ENCODE data around the gene CYB5R3.

Gene CYB5R3

GRCh38 chr22:42649246-42650099 is at the start of gene CYB5R3:
TSS of gene CYB5R3 (minus strand) at chr22:42649392. CDS start at chr22:42649315, 77 bp downstream.
- peak; percentile 44 for DNase-seq

DNA sequence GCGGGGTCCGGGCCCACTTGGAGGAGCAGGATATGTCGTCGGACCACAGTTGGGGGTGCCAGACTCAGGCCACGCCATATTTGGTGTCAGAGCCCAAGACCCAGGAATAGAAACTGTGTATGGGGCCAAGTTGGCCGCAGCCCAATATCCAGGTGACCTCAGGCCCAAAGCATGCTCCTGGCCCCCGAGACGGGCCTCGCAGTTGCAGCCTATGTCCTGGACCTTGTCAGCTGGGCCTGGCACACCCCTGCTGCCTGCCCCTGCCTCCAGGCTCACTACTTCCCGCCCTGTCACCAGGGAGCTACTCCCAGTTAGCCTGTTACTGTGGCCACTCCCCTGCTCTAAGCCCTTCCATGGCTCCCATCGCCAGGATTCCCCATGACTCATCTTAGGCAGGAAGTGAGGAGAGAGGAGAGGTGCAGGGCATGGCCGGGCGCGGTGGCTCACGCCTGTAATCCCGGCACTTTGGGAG is 48.4 kb upstream of the CYB5R3 start:
- DNase-seq: no peak

- no peak for DNase-seq
These were observed 47.3 kb upstream of the CYB5R3 start for GRCh38 chr22:42696331-42696967.

DNA sequence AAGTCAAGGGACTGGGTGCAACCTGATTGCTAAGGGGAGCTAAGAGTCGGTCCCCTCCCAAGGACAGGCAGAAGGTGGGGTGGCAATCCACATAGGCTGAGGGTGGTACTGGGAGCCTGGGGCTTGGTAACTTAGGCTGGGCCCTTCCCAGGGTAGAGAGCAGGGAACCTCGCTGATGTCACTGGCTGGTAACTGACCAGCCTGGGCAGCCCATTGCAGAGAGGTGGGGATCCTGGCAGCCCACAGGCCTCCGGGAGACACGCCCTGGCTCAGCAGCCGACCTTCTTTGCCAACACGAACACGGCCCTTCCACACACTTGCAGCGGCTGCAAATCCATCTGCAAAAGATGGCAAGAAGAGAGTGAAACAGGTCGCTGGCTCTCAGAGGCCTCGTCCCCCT is 46.1 kb upstream of the CYB5R3 start:
- DNase-seq: no peak

- no peak for DNase-seq
These were observed 44.8 kb upstream of the CYB5R3 start for GRCh38 chr22:42693763-42694683.

GRCh38 chr22:42693055-42693762 is 44.0 kb upstream of the CYB5R3 start:
- no peak for DNase-seq

- DNase-seq: no peak
These were observed 43.3 kb upstream of the CYB5R3 start for GRCh38 chr22:42692239-42693054.

DNA sequence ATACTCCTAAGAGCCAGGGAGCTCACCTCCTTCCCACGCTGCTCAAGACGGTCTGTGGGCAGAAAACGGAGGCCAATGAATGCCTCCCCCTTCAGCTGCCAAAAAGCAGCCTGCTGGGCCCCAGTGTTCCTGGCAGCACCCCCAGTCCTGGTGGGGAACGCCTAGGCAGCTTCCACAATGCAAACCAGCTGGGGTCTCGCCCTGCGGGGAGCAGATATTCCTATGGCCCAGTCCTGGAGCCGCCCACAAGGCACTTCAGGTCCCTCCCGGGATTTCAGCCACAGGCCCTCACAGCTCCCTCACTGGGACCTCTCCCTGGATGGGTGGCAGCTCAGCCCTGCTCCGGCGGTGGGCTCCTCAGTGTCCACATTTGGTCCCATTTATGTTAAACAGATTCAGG is 42.2 kb upstream of the CYB5R3 start:
- DNase-seq: no peak

GRCh38 chr22:42688241-42689211 is 39.3 kb upstream of the CYB5R3 start:
- peak; percentile 13 for DNase-seq

- DNase-seq: no peak
These were observed 37.7 kb upstream of the CYB5R3 start for GRCh38 chr22:42686756-42687491.

GRCh38 chr22:42685941-42686653 is 36.9 kb upstream of the CYB5R3 start:
- DNase-seq: no peak

GRCh38 chr22:42684462-42685195 is 35.4 kb upstream of the CYB5R3 start:
- DNase-seq: no peak

- DNase-seq: no peak
These were observed 34.5 kb upstream of the CYB5R3 start for GRCh38 chr22:42683578-42684283.

DNA sequence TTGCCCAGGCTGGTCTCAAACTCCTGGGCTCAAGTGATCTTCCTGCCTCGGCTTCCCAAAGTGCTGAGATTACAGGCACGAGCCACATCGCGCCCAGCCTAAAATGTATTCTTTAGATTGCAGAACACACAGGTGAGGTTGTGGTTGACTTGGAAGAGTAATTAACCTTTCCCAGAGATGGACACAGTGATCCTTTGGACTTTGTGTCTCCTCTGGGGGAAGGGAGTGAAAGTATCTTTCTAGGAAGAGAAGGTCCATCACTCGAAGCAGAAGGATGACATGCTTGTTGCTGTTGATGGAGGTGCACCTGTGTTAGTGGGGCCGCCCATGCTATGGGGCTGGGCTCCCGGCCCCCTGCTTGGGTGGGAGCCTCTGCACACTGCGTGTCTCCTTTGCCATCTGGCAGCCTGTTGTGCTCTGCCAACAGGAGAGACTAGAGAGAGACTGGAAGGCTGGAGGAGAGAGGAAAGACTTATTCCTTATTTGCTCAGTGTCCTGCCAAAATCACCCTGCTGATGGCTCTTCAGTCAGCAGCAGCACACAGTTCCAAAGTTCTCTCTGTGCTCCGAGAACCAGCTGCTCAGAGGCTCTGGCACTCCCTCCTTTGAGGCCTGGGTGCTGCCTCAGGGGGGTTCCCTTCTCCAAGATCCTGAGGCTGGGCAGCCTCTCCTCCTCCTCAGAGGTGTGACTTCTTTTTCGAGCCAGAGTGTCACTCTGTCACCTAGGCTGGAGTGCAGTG is 33.1 kb upstream of the CYB5R3 start:
- DNase-seq: no peak

DNA sequence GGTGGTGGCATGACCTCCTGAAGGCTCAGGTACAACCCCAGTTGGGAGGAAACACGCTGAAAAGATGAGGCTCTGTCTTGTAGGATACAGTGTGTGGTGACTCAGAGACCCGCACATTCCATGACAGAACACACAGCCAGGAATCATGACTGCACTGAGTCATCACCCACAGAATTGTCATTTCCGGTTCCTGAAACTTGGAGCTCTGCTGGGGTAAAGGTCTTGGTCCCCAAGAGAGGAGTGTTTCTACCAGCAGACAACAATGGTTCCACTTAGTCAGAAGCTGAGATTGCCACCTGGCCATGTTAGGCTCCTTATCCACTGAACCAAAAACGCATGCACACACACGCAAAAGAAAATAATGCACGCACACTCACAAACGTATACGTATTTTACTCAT is 31.5 kb upstream of the CYB5R3 start:
- DNase-seq: no peak

DNA sequence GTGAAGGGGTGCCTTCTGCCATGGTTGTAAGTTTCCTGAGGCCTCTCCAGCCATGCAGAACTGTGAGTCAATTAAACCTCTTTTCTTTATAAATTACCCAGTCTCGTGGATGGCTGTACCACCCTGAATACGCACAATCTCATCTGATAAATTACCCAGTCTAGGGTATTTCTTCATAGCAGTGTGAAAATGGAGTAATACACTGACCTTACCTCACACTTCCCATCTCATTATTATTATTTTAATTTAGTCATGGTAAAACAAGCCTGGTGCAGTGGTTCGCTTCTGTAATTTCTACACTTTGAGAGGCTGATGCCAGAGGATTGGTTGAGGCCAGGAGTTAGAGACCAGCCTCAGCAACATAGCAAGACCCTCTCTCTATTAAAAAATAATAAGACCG is 30.5 kb upstream of the CYB5R3 start:
- DNase-seq: no peak

DNA sequence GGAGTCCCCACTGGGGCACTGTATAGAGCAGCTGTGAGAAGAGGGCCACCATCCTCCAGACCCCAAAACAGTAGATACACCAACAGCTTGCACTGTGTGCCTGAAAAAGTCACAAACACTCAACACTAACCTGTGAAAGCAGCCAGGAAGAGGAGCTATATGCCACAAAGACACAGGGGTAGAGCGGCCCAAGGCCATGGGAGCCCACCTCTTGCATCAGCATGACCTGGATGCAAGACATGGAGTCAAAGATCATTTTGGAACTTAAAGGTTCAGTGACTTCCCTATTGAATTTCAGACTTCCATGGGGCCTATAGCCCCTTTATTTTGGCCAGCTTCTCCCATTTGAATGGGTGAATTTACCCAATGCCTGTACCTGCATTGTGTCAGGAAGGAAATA is 29.7 kb upstream of the CYB5R3 start:
- no peak for DNase-seq

Data from NCI-H2227 treated with DMSO at 0.1 percent for 48 hours (cell line).